HCT116 (cell line): Measurements from ENCODE around the gene PPP1R12B. TPM values are rescaled to one million over a fixed set of nuclear protein-coding genes. Genes with fewer than 3 reads are reported as not detected.
"Not testable (repeated sequence)": the region's sequence is repeated elsewhere in the genome, so short reads cannot be mapped to it uniquely, and the experiment has no call there.

Experiments
- ATAC-seq: fragments of 200-7000 bp; cut with Tn5 transposase; 2 replicates; pipeline ENCODE4 v1.9.1; 2020; ENCODE audit warnings: mild to moderate bottlenecking, moderate library complexity
- BruUV-seq: library from RNA; stranded (reverse); fragments of 400-500 nt; replicated peaks from 2 replicates; lab custom pipeline; 2021; lab: Mats Ljungman, UMichigan
- CTCF ChIA-PET: fragments of 300-600 bp; sonication (Branson Sonifier 250); formaldehyde crosslinking; loops from one replicate; lab custom pipeline; 2021; ENCODE audit warnings: antibody characterized with exemption; lab: Charles Lee
- POLR2A ChIA-PET: fragments of 300-600, 350-600 bp; sonication (Branson Sonifier 250); formaldehyde crosslinking; loops from one replicate; lab custom pipeline; 2021; ENCODE audit warnings: antibody characterized with exemption; lab: Charles Lee
- RAD21 ChIA-PET, 2 experiments: fragments of 300-600 bp; sonication (Branson Sonifier 250); formaldehyde crosslinking; loops; one replicate each; lab custom pipeline; 2023; ENCODE audit warnings: low total read pairs in 2 of 2; ENCODE audit not compliant: uncharacterized antibody in 2 of 2, unreplicated experiment in 2 of 2, low non-redundant PET in 1 of 2; lab: Charles Lee
- DNase-seq: peaks from one replicate; pipeline ENCODE4 v3.0.0-alpha.2; 2010; ENCODE audit warnings: low read depth, low spot score
- H2AFZ ChIP-seq: fragments of 200-600 bp; shearing (Covaris generic), sonication (generic); 2 replicates; pipeline ENCODE4 v1.6.1; 2017; ENCODE audit warnings: low read depth, mixed run types, mixed read lengths, antibody characterized with exemption, low read length; ENCODE audit not compliant: poor library complexity, severe bottlenecking
- H3K27ac ChIP-seq: 2 replicates; pipeline ENCODE4 v1.5.1; 2012; ENCODE audit warnings: low read depth, low read length
- H3K27me3 ChIP-seq: fragments of 200-600 bp; sonication (generic); 2 replicates; pipeline ENCODE4 v1.6.1; 2016; ENCODE audit warnings: mixed run types, low read length, mixed read lengths; ENCODE audit not compliant: insufficient read depth
- H3K36me3 ChIP-seq, 2 experiments: fragments of 200-500 bp in 1 of 2; fragments of 200-600 bp in 1 of 2; sonication (Bioruptor generic) in 1 of 2; sonication (generic) in 1 of 2; 2 replicates each; pipeline versions ENCODE4 v1.5.1 to v1.6.1; 2014 to 2016; ENCODE audit warnings: low read length in 2 of 2, inconsistent platforms in 1 of 2, mixed read lengths in 1 of 2, mixed run types in 1 of 2; ENCODE audit not compliant: insufficient read depth in 2 of 2, control insufficient read depth in 1 of 2
- H3K4me1 ChIP-seq, 2 experiments: fragments of 200-600 bp in 1 of 2; sonication (generic) in 1 of 2; 2 replicates each; pipeline versions ENCODE4 v1.5.1 to v1.6.1; 2012 to 2017; ENCODE audit warnings: low read length in 2 of 2, inconsistent platforms in 1 of 2, mild to moderate bottlenecking in 1 of 2, mixed read lengths in 1 of 2, mixed run types in 1 of 2, moderate library complexity in 1 of 2; ENCODE audit not compliant: insufficient read depth in 2 of 2, control insufficient read depth in 1 of 2
- H3K4me2 ChIP-seq: fragments of 200-600 bp; sonication (generic); 2 replicates; pipeline ENCODE4 v1.6.1; 2017; ENCODE audit warnings: mixed run types, low read length, mixed read lengths
- H3K4me3 ChIP-seq, 2 experiments: fragments of 200-600 bp in 1 of 2; sonication (generic) in 1 of 2; replicated peaks in 1 of 2; 2 replicates each; pipeline ENCODE4 v1.5.1; 2011 to 2016; ENCODE audit warnings: low read length in 2 of 2, control low read depth in 1 of 2, low read depth in 1 of 2, mild to moderate bottlenecking in 1 of 2, mixed read lengths in 1 of 2, mixed run types in 1 of 2
- H3K79me2 ChIP-seq: fragments of 200-600 bp; sonication (generic); 2 replicates; pipeline ENCODE4 v1.6.1; 2017; ENCODE audit warnings: mild to moderate bottlenecking, mixed run types, low read length, moderate library complexity, mixed read lengths; ENCODE audit not compliant: insufficient read depth
- H3K9ac ChIP-seq: fragments of 200-600 bp; sonication (generic); 2 replicates; pipeline ENCODE4 v1.6.1; 2016; ENCODE audit warnings: low read length, mixed read lengths
- H3K9me2 ChIP-seq: fragments of 200-600 bp; sonication (generic), shearing (Covaris generic); 2 replicates; pipeline ENCODE4 v1.6.1; 2017; ENCODE audit warnings: mixed run types, mild to moderate bottlenecking, moderate library complexity; ENCODE audit not compliant: insufficient read depth
- H3K9me3 ChIP-seq, 2 experiments: fragments of 200-500 bp in 1 of 2; fragments of 200-600 bp in 1 of 2; sonication (Bioruptor generic) in 1 of 2; sonication (generic) in 1 of 2; 2 replicates each; pipeline ENCODE4 v1.6.1; 2014 to 2017; ENCODE audit warnings: low read length in 2 of 2, mixed read lengths in 2 of 2, inconsistent platforms in 1 of 2, low read depth in 1 of 2, mild to moderate bottlenecking in 1 of 2, mixed run types in 1 of 2, moderate library complexity in 1 of 2; ENCODE audit not compliant: control insufficient read depth in 1 of 2, insufficient read depth in 1 of 2
- H4K20me1 ChIP-seq: fragments of 200-600 bp; sonication (generic), shearing (Covaris generic); 2 replicates; pipeline ENCODE4 v1.6.1; 2017; ENCODE audit warnings: mixed run types, mild to moderate bottlenecking, moderate library complexity; ENCODE audit not compliant: insufficient read depth
- CEBPB ChIP-seq: IDR thresholded peaks from 2 replicates; pipeline ENCODE4 v1.6.1; 2012; ENCODE audit warnings: low read depth
- EZH2phosphoT487 ChIP-seq: fragments of 200-600 bp; IDR thresholded peaks from 2 replicates; pipeline ENCODE4 v1.6.1; 2018; ENCODE audit warnings: antibody characterized with exemption, borderline replicate concordance
- FOSL1 ChIP-seq: IDR thresholded peaks from 2 replicates; pipeline ENCODE4 v1.6.1; 2012; ENCODE audit warnings: low read depth
- POLR2A ChIP-seq: IDR thresholded peaks from 2 replicates; pipeline ENCODE4 v1.7.0; 2011; ENCODE audit warnings: borderline replicate concordance; ENCODE audit not compliant: insufficient read depth, insufficient read length; ENCODE audit errors: extremely low read depth
- REST ChIP-seq: IDR thresholded peaks from 2 replicates; pipeline ENCODE4 v1.6.1; 2012; ENCODE audit warnings: low read depth
- SP1 ChIP-seq: IDR thresholded peaks from 2 replicates; pipeline ENCODE4 v1.6.1; 2012; ENCODE audit warnings: low read depth
- ZBTB33 ChIP-seq: IDR thresholded peaks from 2 replicates; pipeline ENCODE4 v1.6.1; 2011; ENCODE audit warnings: mild to moderate bottlenecking, low read length, moderate library complexity; ENCODE audit not compliant: insufficient replicate concordance; ENCODE audit errors: extremely low read depth
- ZFX ChIP-seq: fragments of 450-650 bp; IDR thresholded peaks from 2 replicates; pipeline ENCODE4 v1.6.1; 2017
- ZNF274 ChIP-seq: fragments of 200-500 bp; sonication (Bioruptor generic); IDR thresholded peaks from 2 replicates; pipeline ENCODE4 v1.6.1; 2014; ENCODE audit warnings: mild to moderate bottlenecking, low read depth, low read length, inconsistent platforms
- intact Hi-C: fragments of 100-400 bp; cut with micrococcal nuclease; formaldehyde crosslinking; loops from 2 replicates; pipeline ENCODE4 v1.10.0; 2022
- total RNA-seq: library from RNA; stranded (reverse); gene quantifications from one replicate; pipeline ENCODE4 v1.2.1, GENCODE V29; 2021; ENCODE audit not compliant: unreplicated experiment

Gene PPP1R12B
- total RNA-seq, 1 experiment from 2014 or later = 14.3 TPM

- CTCF ChIA-PET = no interaction called here
- Histone ChIP-seq H3K9me3 (no peaks in the 10 kb centered on the region), H3K4me2 (no peak overlapping the region), H3K4me1 (no peaks in the 10 kb centered on the region), H2AFZ (no peak overlapping the region), H3K27ac (no peak overlapping the region), H3K79me2 (peaks cover 9% of the 10 kb centered on the region; the same call in 1 of the 2 replicates), H3K9me2 (no peaks in the 10 kb centered on the region), H3K36me3 (no peaks in the 10 kb centered on the region), H4K20me1 (no peaks in the 10 kb centered on the region), H3K27me3 (no peaks in the 10 kb centered on the region), H3K9ac (no peak overlapping the region), H3K4me3 (no peak overlapping the region)
- DNase-seq (no peak), ATAC-seq (no peak)
- POLR2A ChIA-PET = no interaction called here
- no TSS peak for BruUV-seq
- intact Hi-C loops = no loop called here
- TF ChIP-seq POLR2A = no peak
- TF ChIP-seq EZH2phosphoT487 = no peak
- no peak for TF ChIP-seq CEBPB
- TF ChIP-seq ZBTB33 = no peak
- TF ChIP-seq FOSL1 = no peak
- TF ChIP-seq REST = no peak
- TF ChIP-seq SP1 = no peak
- no peak for TF ChIP-seq ZNF274
- no peak for TF ChIP-seq ZFX
- RAD21 ChIA-PET = no interaction called here
These were observed 18.8 kb downstream of the PPP1R12B start for GRCh38 chr1:202367271-202367670.

- H3K27ac ChIP-seq, H4K20me1 ChIP-seq, H3K27me3 ChIP-seq, BruUV-seq, H3K4me1 ChIP-seq, POLR2A ChIA-PET, H2AFZ ChIP-seq, ATAC-seq, H3K9ac ChIP-seq, H3K9me2 ChIP-seq, intact Hi-C loops, H3K4me3 ChIP-seq, DNase-seq, H3K9me3 ChIP-seq, H3K36me3 ChIP-seq, H3K4me2 ChIP-seq, CTCF ChIA-PET, H3K79me2 ChIP-seq: not testable (repeated sequence)
- RAD21 ChIA-PET = interaction anchor here in 1 of 2 experiments (0.6 kb wide), 1 partner anchor 31 kb away, joined by 3 read pairs; no protein-coding TSS in a partner anchor
These were observed 22.4 kb downstream of the PPP1R12B start for GRCh38 chr1:202370906-202371305.
